GM19468 (cell line): ENCODE data around the gene DLG3.
A peak's percentile ranks its signal among the peaks of the same experiment; 100 is the strongest.
"Not testable (repeated sequence)": the region's sequence is repeated elsewhere in the genome, so short reads cannot be mapped to it uniquely, and the experiment has no call there.

Experiments
- ATAC-seq: cut with Tn5 transposase; IDR thresholded peaks from one replicate; pipeline ENCODE4 v1.9.1; 2021; ENCODE audit warnings: mild to moderate bottlenecking, moderate library complexity, moderate number of reproducible peaks; ENCODE audit not compliant: unreplicated experiment; ENCODE audit errors: extremely low read depth

The DLG3 gene

DNA sequence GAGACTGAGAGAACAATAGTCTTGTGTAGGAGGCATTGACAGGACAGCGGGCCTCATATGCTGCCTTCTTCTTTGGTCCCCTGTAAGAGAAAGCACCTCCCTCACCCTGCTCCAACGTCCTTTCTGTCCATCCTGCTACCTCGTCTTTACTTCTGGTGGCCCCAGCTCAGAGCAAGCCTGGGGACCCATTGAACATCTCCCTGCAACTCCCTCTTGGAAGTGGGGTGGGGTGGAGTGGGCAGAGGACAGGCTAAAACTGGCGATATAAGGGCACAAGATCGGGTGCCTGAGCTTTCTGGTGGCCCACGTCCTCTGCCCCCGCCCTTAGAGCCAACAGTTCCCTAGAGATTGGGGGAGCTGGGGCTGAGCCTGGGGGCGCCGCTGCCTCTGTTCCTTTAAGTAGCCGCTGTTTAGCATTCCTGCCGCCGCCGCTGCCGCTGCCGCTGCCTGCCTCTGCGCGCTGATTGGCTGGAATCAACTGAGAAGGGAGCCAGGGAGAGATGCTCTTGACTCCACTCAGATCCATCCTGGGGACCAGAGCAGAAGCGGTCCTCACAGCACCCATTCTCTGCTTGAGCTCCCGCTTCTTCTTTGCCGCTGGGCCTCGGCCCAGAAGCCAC, at the start of gene DLG3:
TSS of gene DLG3 (plus strand) at position 510 of the 620 bp plus-strand sequence. CDS start 367 bp downstream, outside the sequence.
- no peak for ATAC-seq

GRCh38 chrX:70398899-70399298, 45.7 kb upstream of the DLG3 start:
- no peak for ATAC-seq

- not testable (repeated sequence) for ATAC-seq
Measured at GRCh38 chrX:70400181-70400580, 44.5 kb upstream of the DLG3 start.

DNA sequence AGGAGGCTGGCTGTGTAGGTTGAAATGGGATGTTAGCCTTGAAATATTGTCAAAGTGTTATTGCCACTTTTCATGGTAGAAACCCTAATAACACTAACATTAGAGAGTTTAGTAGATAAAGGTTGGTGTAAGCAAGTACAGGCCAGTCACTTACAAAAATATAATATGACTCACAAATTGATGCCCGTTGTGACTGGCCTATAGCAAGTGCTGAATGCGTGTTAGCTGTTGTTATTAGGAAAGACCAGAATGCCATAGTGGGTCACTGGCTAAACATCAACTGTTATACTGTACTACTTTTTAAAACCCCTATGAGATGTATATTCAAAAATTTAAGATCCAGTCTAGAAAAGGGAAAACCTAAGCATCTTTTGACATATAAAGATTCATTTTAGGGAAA, 41.9 kb upstream of the DLG3 start:
- ATAC-seq = no peak

- ATAC-seq = no peak
Measured at GRCh38 chrX:70405003-70405402, 39.6 kb upstream of the DLG3 start.

GRCh38 chrX:70410921-70411320, 33.7 kb upstream of the DLG3 start:
- no peak for ATAC-seq

DNA sequence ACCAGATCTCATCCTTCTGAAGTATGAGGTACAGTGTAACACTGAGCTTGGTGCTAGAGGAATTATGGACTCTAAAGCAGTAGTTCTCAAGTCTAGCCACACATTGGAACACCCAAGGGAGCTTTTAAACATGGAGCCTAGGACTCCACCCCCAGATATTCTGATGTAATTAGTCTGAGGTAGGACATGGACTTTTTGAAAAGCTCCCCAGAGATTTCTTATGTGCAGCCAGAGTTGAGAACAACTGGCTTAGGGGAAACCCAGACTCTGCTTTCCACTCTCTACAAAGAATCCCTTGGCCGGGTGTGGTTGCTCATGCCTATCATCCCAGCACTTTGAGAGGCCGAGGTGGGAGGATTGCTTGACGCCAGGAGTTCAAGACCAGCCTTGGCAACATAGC, 33.2 kb upstream of the DLG3 start:
- no peak for ATAC-seq

DNA sequence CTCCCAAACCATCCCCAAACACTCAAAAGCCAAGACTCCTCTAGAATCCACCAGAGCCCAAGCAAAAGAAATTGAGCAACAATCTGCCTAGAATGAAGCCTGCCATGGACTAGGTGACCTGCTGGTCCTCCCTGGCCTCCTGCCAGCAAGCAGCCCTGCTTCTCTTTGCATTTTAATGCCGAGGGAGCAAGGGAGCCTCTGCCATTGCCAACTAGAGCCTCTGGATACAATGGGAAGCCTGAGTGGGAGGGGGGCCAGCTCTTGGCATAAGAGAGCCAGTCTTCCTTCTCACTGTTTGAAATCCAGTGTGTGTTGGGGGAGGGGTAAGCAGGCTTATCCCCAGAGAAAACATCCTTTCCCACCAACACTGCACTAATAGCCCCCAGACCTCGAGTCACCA, 23.0 kb upstream of the DLG3 start:
- no peak for ATAC-seq

DNA sequence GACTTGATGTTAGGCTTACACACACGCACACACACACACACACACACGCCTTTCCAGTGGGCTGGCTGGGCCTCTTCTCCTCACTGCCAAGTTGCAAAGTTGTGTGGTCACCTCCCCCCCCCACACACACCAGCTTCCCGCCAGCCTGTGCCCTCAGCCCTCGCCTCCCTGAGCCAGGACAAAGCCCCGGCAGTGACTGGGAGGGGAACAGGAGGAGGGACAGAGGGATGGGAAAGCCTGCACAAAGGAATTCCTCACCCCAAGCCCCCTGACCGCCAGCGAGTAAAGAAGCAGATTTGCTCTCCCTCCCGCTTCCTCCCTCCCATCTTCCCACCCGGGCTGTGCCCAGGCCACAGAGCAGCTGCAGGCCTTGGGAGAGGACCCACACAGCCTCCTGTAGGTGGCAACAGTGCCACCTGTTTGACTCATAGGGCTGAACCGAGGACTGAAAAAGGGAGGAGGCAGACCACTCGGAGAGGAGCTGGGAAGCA, 21.7 kb upstream of the DLG3 start, which contains the start of gene GDPD2:
TSS of gene GDPD2 (plus strand) at position 464 of the 491 bp plus-strand sequence. CDS start 1,671 bp downstream, outside the sequence.
- no peak for ATAC-seq

DNA sequence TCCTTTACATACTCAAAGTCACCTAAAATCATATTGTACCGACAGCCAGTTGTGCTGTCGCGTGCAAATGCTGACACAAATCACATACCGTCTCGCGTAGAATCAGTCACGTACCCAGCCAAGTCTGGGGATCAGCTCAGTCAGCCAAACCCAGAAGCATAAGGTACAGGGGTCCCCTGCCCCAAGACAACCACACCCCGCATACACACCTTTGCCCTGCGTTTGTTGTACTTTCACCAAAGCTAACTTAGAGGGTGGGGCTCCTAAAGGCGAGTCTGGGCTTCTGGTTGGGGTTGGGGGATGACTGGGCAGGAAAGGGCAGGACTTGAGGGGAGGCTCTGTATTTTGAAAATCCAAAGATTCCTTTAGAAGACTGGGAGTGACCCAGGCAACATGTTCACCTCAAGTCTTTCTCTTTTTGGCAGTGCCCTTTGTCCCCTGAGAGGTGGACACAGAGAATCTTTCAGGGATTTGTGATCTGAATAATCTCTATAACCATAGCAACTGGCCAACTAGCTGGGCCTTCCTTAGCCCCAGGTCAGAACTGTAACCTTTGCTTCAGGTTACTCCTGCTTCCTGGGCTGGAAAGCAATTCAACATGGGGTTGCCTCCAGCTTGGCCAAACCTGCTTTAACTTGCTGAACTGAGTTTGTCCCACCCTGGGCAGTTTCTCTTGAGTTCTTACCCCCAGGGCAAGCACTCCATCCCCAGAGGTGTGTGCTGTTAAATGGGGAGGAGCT, 20.5 kb upstream of the DLG3 start:
- no peak for ATAC-seq

DNA sequence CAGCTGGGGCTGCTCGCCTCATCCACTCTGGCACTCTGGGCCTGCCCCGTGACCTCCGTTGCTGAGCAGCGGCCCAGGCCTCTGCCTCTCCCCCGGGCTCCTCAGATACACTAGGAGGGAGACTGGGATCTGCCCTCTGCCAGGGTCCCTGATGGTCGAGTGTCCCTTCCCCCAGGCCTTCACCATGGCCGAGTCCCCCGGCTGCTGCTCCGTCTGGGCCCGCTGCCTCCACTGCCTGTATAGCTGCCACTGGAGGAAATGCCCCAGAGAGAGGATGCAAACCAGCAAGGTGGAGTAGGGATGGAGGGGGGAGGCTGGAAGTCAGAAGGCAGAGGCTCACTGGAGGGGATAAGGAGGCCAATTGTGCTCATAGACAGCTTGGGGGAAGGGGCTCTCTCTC, 19.8 kb upstream of the DLG3 start:
- ATAC-seq = no peak

GRCh38 chrX:70426286-70427278, 18.1 kb upstream of the DLG3 start:
- no peak for ATAC-seq

DNA sequence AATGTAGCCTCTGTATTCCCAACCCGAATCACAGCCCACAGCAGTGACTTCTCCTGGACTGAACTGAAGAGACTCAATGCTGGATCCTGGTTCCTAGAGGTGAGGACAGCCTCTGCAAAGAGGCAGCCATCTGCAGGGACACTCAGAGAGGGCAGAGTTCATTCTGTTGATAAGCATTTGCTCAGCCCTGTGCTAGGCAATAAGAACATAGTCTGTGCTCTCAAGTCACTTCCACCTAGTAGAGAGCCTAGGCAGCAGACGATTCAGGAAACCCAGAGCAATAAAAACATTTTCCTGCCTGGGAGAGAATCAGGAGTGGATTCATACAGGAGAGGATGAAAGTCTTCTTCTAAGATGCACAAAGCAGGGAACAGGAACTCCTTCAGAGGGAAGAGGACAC, 17.3 kb upstream of the DLG3 start:
- no peak for ATAC-seq

- no peak for ATAC-seq
Measured at GRCh38 chrX:70429759-70430158, 14.9 kb upstream of the DLG3 start.

GRCh38 chrX:70432936-70433847, 11.4 kb upstream of the DLG3 start:
- ATAC-seq = no peak

DNA sequence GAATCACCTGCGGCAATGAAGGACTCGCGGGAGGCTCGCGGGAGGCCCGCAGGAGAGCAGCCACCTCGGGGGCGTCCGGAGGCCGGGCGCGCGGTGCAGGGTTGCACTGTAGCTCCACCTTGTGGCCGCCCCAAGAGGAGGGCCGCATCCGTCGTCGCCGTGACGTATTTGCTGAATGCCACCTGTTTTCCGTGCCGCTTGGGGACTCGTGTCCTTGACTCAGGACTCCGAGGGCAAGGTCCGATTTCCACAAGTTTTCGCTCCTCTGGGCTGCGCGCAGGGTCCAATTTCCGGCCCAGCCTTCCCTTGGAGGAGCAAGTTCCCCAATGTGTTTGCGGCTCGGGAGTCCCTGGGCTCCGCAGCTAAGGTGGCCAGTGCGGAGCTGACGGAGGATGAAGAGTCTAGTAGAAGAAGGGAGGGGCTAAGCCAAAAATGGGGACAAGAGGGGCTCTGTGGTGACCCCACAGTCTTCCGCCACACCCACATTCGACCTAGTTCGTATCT, 10.7 kb upstream of the DLG3 start:
- no peak for ATAC-seq

DNA sequence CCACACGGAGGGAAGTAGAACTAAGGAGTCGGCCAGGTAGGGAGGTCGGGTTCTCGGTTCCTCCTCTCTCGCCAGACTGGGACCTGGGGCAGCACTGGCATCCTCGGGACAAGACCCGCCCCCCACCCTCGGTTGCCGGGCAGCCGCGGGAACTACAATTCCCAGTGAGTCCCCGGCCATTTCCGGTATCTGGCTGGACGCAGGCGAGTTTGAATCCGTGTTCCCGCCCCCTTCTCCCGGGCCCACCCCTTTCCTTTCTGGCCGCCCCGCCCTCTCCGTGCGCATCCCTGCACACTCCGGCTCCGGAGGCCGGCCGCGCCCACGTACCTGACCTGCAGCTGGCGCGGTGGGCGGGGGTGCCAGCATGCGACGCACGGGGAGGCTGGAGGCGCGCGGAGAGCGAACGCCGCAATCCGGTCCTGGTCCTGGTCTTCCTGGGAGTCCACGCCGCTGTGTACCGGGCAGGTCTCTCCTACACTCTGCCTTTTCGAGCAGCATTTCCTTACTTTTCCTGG, 10.2 kb upstream of the DLG3 start:
- peak; percentile 37 for ATAC-seq

DNA sequence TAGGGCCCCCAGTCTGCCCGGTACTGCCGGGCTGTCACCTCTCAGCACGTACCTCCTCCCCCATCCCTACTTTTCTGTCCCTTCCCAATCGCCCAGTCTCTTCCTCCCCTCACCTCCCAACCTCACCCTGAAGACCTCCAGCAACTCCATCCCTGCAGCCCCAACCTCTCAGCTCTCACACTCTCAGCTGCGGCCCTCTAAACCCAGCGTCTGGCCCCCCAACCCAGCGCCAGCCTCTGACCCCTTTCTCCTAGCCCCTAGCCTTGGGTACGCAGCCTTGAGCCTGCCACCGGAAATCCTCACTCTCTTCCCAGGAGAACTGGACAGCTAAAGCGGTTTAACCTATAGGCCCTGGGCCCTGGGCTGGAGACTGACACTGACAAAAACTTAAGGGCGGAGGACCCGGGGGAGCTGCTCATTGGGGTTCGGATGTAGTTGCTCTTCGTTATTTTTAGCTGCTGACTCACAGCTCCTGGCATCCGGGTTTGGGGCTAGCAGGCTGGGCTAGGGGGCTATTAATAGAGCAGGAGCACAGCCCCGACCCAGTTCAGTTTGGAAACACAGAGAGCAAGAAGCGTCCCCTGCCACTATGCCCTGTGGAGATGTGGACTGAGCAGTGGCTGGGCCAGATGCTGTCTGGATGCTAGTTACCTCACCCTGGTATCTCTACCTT, 9.6 kb upstream of the DLG3 start:
- no peak for ATAC-seq
